ENCODE data around the gene TAF1L.

- TF ChIP-seq, protein P1, sequence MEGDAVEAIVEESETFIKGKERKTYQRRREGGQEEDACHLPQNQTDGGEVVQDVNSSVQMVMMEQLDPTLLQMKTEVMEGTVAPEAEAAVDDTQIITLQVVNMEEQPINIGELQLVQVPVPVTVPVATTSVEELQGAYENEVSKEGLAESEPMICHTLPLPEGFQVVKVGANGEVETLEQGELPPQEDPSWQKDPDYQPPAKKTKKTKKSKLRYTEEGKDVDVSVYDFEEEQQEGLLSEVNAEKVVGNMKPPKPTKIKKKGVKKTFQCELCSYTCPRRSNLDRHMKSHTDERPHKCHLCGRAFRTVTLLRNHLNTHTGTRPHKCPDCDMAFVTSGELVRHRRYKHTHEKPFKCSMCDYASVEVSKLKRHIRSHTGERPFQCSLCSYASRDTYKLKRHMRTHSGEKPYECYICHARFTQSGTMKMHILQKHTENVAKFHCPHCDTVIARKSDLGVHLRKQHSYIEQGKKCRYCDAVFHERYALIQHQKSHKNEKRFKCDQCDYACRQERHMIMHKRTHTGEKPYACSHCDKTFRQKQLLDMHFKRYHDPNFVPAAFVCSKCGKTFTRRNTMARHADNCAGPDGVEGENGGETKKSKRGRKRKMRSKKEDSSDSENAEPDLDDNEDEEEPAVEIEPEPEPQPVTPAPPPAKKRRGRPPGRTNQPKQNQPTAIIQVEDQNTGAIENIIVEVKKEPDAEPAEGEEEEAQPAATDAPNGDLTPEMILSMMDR (IDR thresholded peaks at IDR 0.05) = no peak
- TF ChIP-seq POLR2A (IDR thresholded peaks at IDR 0.05) (no peak), POLR2AphosphoS5 (IDR thresholded peaks at IDR 0.05) (no peak)
Measured at GRCh38 chr9:32631991-32632390, 3.5 kb downstream of the TAF1L start.

Data from suprapubic skin (tissue), 4 donors.